H1 (cell line): Measurements from ENCODE around the gene SCN3B. TPM values are rescaled to one million over a fixed set of nuclear protein-coding genes. Genes with fewer than 3 reads are reported as not detected.

Experiments used
- CTCF ChIA-PET: fragments of 300-600 bp; sonication (Branson Sonifier 250); formaldehyde crosslinking; loops from one replicate; lab custom pipeline; 2021; ENCODE audit not compliant: partially characterized antibody; lab: Charles Lee
- POLR2A ChIA-PET: fragments of 300-600 bp; sonication (Branson Sonifier 250); formaldehyde crosslinking; loops from one replicate; lab custom pipeline; 2021; ENCODE audit warnings: inconsistent platforms; ENCODE audit not compliant: partially characterized antibody; lab: Charles Lee
- DNase-seq, 2 experiments: peaks; one replicate each; pipeline versions ENCODE4 v3.0.0 to v3.0.0-alpha.2; 2010 to 2022; ENCODE audit warnings: low spot score in 2 of 2, low read depth in 1 of 2, mixed read lengths in 1 of 2
- FAIRE-seq: peaks from 2 replicates; lab custom pipeline; 2011; peaks lifted over from hg19 to GRCh38; lab: Jason Lieb, UNC
- H2AFZ ChIP-seq: 2 replicates; pipeline ENCODE4 v1.8.1; 2012; ENCODE audit warnings: low read length, inconsistent platforms
- H2AK5ac ChIP-seq: 2 replicates; pipeline ENCODE4 v1.6.1; 2013; ENCODE audit warnings: low read depth, low read length
- H2BK120ac ChIP-seq: replicated peaks from 2 replicates; pipeline ENCODE3; 2013; ENCODE audit warnings: low read depth, low read length, inconsistent platforms
- H2BK12ac ChIP-seq: 2 replicates; pipeline ENCODE4 v1.6.1; 2013; ENCODE audit warnings: low read depth, low read length
- H2BK15ac ChIP-seq: 2 replicates; pipeline ENCODE4 v1.6.1; 2013; ENCODE audit warnings: low read length
- H2BK20ac ChIP-seq: 2 replicates; pipeline ENCODE4 v1.6.1; 2013; ENCODE audit warnings: low read length
- H2BK5ac ChIP-seq: 2 replicates; pipeline ENCODE4 v1.6.1; 2013; ENCODE audit warnings: low read depth, low read length
- H3K14ac ChIP-seq: 2 replicates; pipeline ENCODE4 v1.6.1; 2013; ENCODE audit warnings: inconsistent platforms; ENCODE audit not compliant: insufficient read length
- H3K18ac ChIP-seq: 2 replicates; pipeline ENCODE4 v1.6.1; 2013; ENCODE audit warnings: low read length; ENCODE audit errors: extremely low read depth
- H3K23ac ChIP-seq: 2 replicates; pipeline ENCODE4 v1.6.1; 2013; ENCODE audit warnings: inconsistent platforms; ENCODE audit not compliant: insufficient read length
- H3K23me2 ChIP-seq: 2 replicates; pipeline ENCODE4 v1.6.1; 2013; ENCODE audit warnings: low read depth, low read length
- H3K27ac ChIP-seq: 2 replicates; pipeline ENCODE4 v1.6.1; 2011; ENCODE audit warnings: low read depth, low read length, inconsistent platforms
- H3K27me3 ChIP-seq, 4 experiments: replicated peaks in 1 of 4; 1 replicate in 1 of 4; 2 replicates in 3 of 4; pipeline versions ENCODE4 v1.6.1 to v1.8.1; 2011 to 2013; ENCODE audit warnings: low read length in 3 of 4, mild to moderate bottlenecking in 3 of 4, inconsistent platforms in 2 of 4, mixed read lengths in 2 of 4, moderate library complexity in 1 of 4; ENCODE audit not compliant: control insufficient read depth in 3 of 4, insufficient read depth in 3 of 4; ENCODE audit errors: extremely low read depth in 1 of 4
- H3K36me3 ChIP-seq, 4 experiments: 2 replicates each; pipeline versions ENCODE4 v1.6.1 to v1.8.1; 2011 to 2013; ENCODE audit warnings: mild to moderate bottlenecking in 4 of 4, low read length in 3 of 4, moderate library complexity in 2 of 4, control low read depth in 1 of 4, inconsistent platforms in 1 of 4; ENCODE audit not compliant: insufficient read depth in 4 of 4, control insufficient read depth in 2 of 4
- H3K4ac ChIP-seq: replicated peaks from 2 replicates; pipeline ENCODE3; 2013; ENCODE audit warnings: low read length, low read depth, mixed read lengths, inconsistent platforms; ENCODE audit not compliant: insufficient read length
- H3K4me1 ChIP-seq, 4 experiments: replicated peaks in 1 of 4; 1 replicate in 1 of 4; 2 replicates in 3 of 4; pipeline versions ENCODE4 v1.6.1 to v1.8.1; 2011 to 2013; ENCODE audit warnings: low read length in 3 of 4, inconsistent platforms in 2 of 4, mixed read lengths in 1 of 4; ENCODE audit not compliant: insufficient read depth in 4 of 4, control insufficient read depth in 3 of 4
- H3K4me2 ChIP-seq, 2 experiments: 2 replicates each; pipeline versions ENCODE4 v1.6.1 to v1.8.1; 2011 to 2013; ENCODE audit warnings: low read depth in 2 of 2, low read length in 2 of 2, control low read depth in 1 of 2, inconsistent platforms in 1 of 2, mild to moderate bottlenecking in 1 of 2; ENCODE audit not compliant: insufficient read depth in 1 of 2
- H3K4me3 ChIP-seq, 4 experiments: fragments of 200-600, 300-600 bp in 1 of 4; sonication (generic), shearing (Covaris generic), sonication (Bioruptor Twin) in 1 of 4; 2 replicates each; pipeline versions ENCODE4 v1.5.1 to v1.8.1; 2011 to 2016; ENCODE audit warnings: low read length in 4 of 4, low read depth in 3 of 4, control low read depth in 2 of 4, inconsistent platforms in 2 of 4, mild to moderate bottlenecking in 2 of 4, mixed read lengths in 1 of 4, moderate library complexity in 1 of 4; ENCODE audit not compliant: insufficient read depth in 2 of 4; ENCODE audit errors: extremely low read depth in 1 of 4
- H3K56ac ChIP-seq: replicated peaks from 2 replicates; pipeline ENCODE3; 2013; ENCODE audit warnings: low read depth, mild to moderate bottlenecking, mixed read lengths, low read length, inconsistent platforms; ENCODE audit not compliant: insufficient read length
- H3K79me1 ChIP-seq: 2 replicates; pipeline ENCODE4 v1.6.1; 2013; ENCODE audit warnings: low read depth, low read length, control low read depth
- H3K79me2 ChIP-seq, 2 experiments: 2 replicates each; pipeline versions ENCODE4 v1.6.1 to v1.8.1; 2012 to 2013; ENCODE audit warnings: low read length in 2 of 2, mild to moderate bottlenecking in 2 of 2, inconsistent platforms in 1 of 2; ENCODE audit not compliant: insufficient read depth in 2 of 2, control insufficient read depth in 1 of 2
- H3K9ac ChIP-seq, 4 experiments: replicated peaks in 1 of 4; 1 replicate in 1 of 4; 2 replicates in 3 of 4; pipeline versions ENCODE4 v1.6.1 to v1.8.1; 2011 to 2013; ENCODE audit warnings: low read depth in 3 of 4, low read length in 3 of 4, control low read depth in 2 of 4, mild to moderate bottlenecking in 2 of 4, moderate library complexity in 2 of 4, inconsistent platforms in 1 of 4; ENCODE audit errors: extremely low read depth in 1 of 4
- H3K9me3 ChIP-seq, 2 experiments: 2 replicates each; pipeline versions ENCODE4 v1.6.1 to v1.8.1; 2012 to 2013; ENCODE audit warnings: mild to moderate bottlenecking in 2 of 2, moderate library complexity in 2 of 2, control low read depth in 1 of 2, inconsistent platforms in 1 of 2, low read depth in 1 of 2, low read length in 1 of 2, mixed read lengths in 1 of 2; ENCODE audit not compliant: insufficient read depth in 2 of 2
- H4K20me1 ChIP-seq, 2 experiments: replicated peaks in 1 of 2; 2 replicates each; pipeline versions ENCODE3 to v1.8.1; 2011 to 2013; ENCODE audit warnings: inconsistent platforms in 2 of 2, low read length in 2 of 2, mild to moderate bottlenecking in 1 of 2; ENCODE audit not compliant: insufficient read depth in 2 of 2, control insufficient read depth in 1 of 2
- H4K5ac ChIP-seq: 2 replicates; pipeline ENCODE4 v1.6.1; 2013; ENCODE audit warnings: low read length, low read depth, mixed read lengths, inconsistent platforms; ENCODE audit not compliant: insufficient read length
- H4K8ac ChIP-seq: 2 replicates; pipeline ENCODE4 v1.8.0; 2013; ENCODE audit warnings: mild to moderate bottlenecking, moderate library complexity, low read length, inconsistent platforms; ENCODE audit not compliant: insufficient read depth; ENCODE audit errors: extremely low read depth
- H4K91ac ChIP-seq: replicated peaks from 2 replicates; pipeline ENCODE3; 2013; ENCODE audit warnings: low read length, mixed read lengths, inconsistent platforms; ENCODE audit not compliant: insufficient read length
- CHD1 ChIP-seq: IDR thresholded peaks from 2 replicates; pipeline ENCODE4 v1.6.1; 2012; ENCODE audit warnings: low read depth, low read length, improper control_type of control experiment
- whole genome bisulfite sequencing, 2 experiments: shearing (Covaris generic) in 1 of 2; methylation state at CpG; one replicate each; pipeline versions ENCODE4 v1.1.6 to v1.1.7; 2013 to 2015; ENCODE audit warnings: low lambda C conversion rate in 2 of 2, mixed read lengths in 2 of 2, inconsistent platforms in 1 of 2, low coverage in 1 of 2, missing lambda C conversion rate in 1 of 2; ENCODE audit not compliant: insufficient replicate concordance in 2 of 2, insufficient coverage in 1 of 2, insufficient read length in 1 of 2; ENCODE audit errors: extremely low coverage in 1 of 2, missing lambda C conversion rate in 1 of 2; 5-methylcytosine and 5-hydroxymethylcytosine counted together
- polyA plus RNA-seq, 7 experiments: library from polyadenylated mRNA; depleted of rRNA in 3 of 7; stranded (reverse) in 5 of 7; unstranded in 2 of 7; fragments of >200 nt in 5 of 7; fragments of 200-250 nt in 2 of 7; gene quantifications; 1 replicate in 5 of 7; 2 replicates in 1 of 7; 4 replicates in 1 of 7; pipeline versions ENCODE4 v1.2.1 to v1.2.3, GENCODE V29; 2011 to 2013; ENCODE audit warnings: missing spikeins in 2 of 7, mixed read lengths in 2 of 7
- total RNA-seq: library from RNA; stranded (reverse); fragmentation: NEBNext Ultra II Directional; extraction: Animal tissue kit (Norgen Biotek cat#: 25700); gene quantifications from 2 replicates; pipeline ENCODE4 v1.2.1, GENCODE V29; 2021

SCN3B gene
- total and polyA plus RNA-seq, 2 of the 8 experiments (the other 6 are each of a cell fraction or from before 2014, with no cell fraction given), result 0.67 to 1.1 TPM

GRCh38 chr11:123671534-123671933 is 17.1 kb upstream of the SCN3B start:
- no peaks in the 10 kb centered on the region for H3K36me3 ChIP-seq
- no peak overlapping the region for H4K91ac ChIP-seq
- no peak overlapping the region; the same call in 1 of the 2 replicates for H2AFZ ChIP-seq
- no peak for FAIRE-seq
- no peak overlapping the region for H3K56ac ChIP-seq
- WGBS, 2 experiments, result 64% methylated on average over 9 of the region's 9 CpGs; no CpG with 5 or more reads in 1 of the 2 experiments
- H4K5ac ChIP-seq, result no peak overlapping the region
- H2BK12ac ChIP-seq, result no peak overlapping the region
- POLR2A ChIA-PET, result interaction anchor here (1.1 to 1.5 kb wide), 2 partner anchors 17 to 73 kb away, joined by 3 read pairs; partner anchors contain the start of gene SCN3B
- H3K9ac ChIP-seq, result no peak overlapping the region
- H3K23me2 ChIP-seq, result no peaks in the 10 kb centered on the region
- CTCF ChIA-PET, result interaction anchor here (0.9 to 4.3 kb wide), 12 partner anchors 9 to 39 kb away, joined by 3 to 18 read pairs (median 5); partner anchors contain the start of gene SCN3B
- H3K79me2 ChIP-seq, result no peaks in the 10 kb centered on the region
- no peak overlapping the region for H3K18ac ChIP-seq
- peaks cover 0 to 5% (median under 1%) of the 10 kb centered on the region in 4 experiments; a peak in 2 of 7 replicates for H3K4me1 ChIP-seq
- no peak overlapping the region for H3K23ac ChIP-seq
- no peak overlapping the region for H2BK20ac ChIP-seq
- no peak overlapping the region for H4K8ac ChIP-seq
- no peak overlapping the region; a peak in 1 of 4 replicates for H3K4me2 ChIP-seq
- no peaks in the 10 kb centered on the region for H3K79me1 ChIP-seq
- H2BK5ac ChIP-seq, result no peak overlapping the region
- TF ChIP-seq CHD1, result no peak
- TF ChIP-seq, all 59 proteins: peak for 0
- Histone ChIP-seq H3K4me3 (no peak overlapping the region), H2BK120ac (no peak overlapping the region), H3K4ac (no peak overlapping the region), H2BK15ac (no peak overlapping the region), H3K9me3 (no peaks in the 10 kb centered on the region), H3K14ac (no peak overlapping the region), H2AK5ac (no peak overlapping the region), H3K27me3 (no peaks in the 10 kb centered on the region; a peak in 1 of 7 replicates), H3K27ac (no peak overlapping the region), H4K20me1 (no peaks in the 10 kb centered on the region)
- DNase-seq, result no peak
